ENCODE measurements around the gene PLPPR1.

Gene PLPPR1

DNA sequence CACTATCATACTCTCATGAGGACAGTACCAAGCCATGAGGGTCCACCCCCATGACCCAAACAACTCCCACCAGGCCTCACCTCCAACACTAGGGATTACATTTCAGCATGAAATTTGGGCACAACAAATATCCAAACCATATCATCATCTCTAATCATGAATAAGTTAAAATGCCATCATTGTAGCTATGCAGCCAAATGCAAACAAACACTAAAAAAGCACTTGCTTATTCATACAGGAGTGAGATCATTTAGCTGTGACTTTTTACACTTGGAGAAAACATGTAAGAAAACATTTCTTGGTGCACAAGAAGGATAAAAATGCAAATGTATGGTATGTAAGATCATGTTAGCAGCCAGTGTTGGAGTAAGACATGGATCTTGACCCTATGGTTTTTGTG, 332.1 kb downstream of the PLPPR1 start:
- Histone ChIP-seq H2AFZ (ENCODE audit: low read depth, low read length) (no peak overlapping the region), H3K4me1 (ENCODE audit: insufficient read depth, low read length) (no peaks in the 10 kb centered on the region), H3K36me3 (ENCODE audit: insufficient read depth, low read length) (no peaks in the 10 kb centered on the region), H3K9me3 (ENCODE audit: low read length) (no peaks in the 10 kb centered on the region), H3K4me3 (ENCODE audit: low read length) (no peak overlapping the region), H3K27me3 (ENCODE audit: insufficient read depth, low read length) (no peaks in the 10 kb centered on the region)

DNA sequence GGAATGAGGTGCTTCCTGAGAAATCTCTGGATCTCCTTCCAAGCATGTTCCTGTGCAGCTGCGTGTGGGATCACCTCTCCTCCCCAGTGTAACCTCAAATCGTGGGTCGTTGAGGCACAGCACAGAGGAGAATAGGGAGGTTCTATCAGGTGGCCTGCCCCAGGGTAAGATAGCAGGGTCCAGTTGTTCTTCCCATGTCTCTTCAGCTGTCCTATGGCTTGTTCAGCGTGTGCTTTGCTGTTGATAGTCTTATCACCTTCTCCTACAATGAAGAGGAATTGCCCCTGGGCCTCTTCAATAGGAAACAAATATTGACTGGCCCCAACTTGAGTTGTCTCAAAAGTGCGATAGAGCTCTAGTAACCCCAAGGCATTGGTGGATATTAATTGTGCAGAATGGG, 333.9 kb downstream of the PLPPR1 start:
- H3K9me3 ChIP-seq (ENCODE audit: low read length), result no peaks in the 10 kb centered on the region
- no peak overlapping the region for H2AFZ ChIP-seq (ENCODE audit: low read depth, low read length)
- no peak overlapping the region for H3K4me3 ChIP-seq (ENCODE audit: low read length)
- H3K27me3 ChIP-seq (ENCODE audit: insufficient read depth, low read length), result no peaks in the 10 kb centered on the region
- H3K36me3 ChIP-seq (ENCODE audit: insufficient read depth, low read length), result no peaks in the 10 kb centered on the region
- H3K4me1 ChIP-seq (ENCODE audit: insufficient read depth, low read length), result no peaks in the 10 kb centered on the region

DNA sequence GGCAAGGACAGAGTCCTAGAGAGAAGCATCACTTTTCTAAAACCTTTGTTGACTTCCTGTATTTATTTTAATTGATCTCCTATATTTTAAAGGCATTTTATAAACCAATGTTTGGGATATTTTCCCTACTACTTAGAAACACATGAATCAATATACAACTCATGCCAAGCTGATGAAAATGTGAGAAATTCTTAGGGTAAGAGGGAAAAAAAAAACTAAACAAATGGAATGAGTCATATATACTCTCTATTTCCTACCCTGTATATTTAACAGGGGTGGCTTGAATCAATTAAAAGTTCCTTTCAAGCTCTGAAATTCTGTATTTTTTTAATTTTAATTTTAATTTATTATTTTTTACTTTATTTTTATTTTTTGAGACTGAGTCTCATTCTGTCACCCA, 336.7 kb downstream of the PLPPR1 start:
- H3K36me3 ChIP-seq (ENCODE audit: insufficient read depth, low read length), result no peaks in the 10 kb centered on the region
- no peaks in the 10 kb centered on the region for H3K9me3 ChIP-seq (ENCODE audit: low read length)
- H2AFZ ChIP-seq (ENCODE audit: low read depth, low read length), result no peak overlapping the region
- no peaks in the 10 kb centered on the region for H3K27me3 ChIP-seq (ENCODE audit: insufficient read depth, low read length)
- peaks cover 3% of the 10 kb centered on the region for H3K4me1 ChIP-seq (ENCODE audit: insufficient read depth, low read length)
- no peak overlapping the region for H3K4me3 ChIP-seq (ENCODE audit: low read length)

DNA sequence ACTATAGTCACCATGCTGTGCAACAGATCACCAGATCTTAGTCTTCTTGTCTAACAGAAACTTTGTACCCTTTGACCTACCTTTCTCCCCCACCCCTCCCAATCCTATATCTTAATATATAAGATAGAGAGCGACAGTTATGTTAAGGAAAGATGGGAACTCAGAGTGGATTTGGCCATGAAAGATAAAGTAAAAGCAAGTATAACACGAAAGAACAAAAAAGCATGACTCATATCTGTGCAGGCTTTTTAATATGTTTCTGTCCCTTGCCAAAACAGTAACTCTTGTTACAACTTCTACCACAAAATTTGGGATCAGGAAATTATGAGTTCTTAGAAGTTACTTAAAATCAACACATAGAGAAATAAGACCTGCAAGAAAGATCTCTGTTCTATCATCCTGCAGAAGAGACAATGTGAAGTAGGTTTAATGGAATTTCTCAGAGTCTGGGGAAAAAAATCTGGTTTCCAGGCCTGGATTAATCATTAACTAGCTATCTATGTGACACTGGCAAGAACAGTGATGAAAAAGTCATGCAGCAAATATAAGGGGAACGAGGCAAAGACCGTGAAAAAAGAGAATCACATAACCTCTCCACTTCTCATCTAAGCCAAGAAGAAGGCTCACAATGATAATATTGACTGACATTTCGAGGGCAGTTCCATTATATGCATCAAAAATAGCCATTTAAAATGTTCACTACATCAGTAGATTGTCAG, 337.7 kb downstream of the PLPPR1 start:
- no peaks in the 10 kb centered on the region for H3K36me3 ChIP-seq (ENCODE audit: insufficient read depth, low read length)

DNA sequence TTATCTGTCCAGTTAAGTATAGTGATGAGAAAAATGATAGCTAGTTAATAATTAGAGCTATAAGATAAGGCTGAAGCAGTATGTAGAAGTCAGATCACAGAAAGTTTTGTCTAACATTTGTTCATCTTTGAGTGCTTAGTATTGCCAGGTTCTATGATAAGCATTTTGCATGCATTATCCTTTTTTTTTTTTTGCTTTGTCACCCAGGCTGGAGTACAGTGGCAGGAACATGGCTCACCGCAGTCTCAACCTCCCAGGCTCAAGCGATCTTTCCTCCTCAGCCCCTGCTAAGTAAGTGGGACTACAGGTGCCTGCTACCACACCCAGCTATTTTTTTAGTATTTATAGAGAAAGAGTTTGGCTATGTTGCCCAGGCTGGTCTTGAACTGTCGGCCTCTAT, 338.8 kb downstream of the PLPPR1 start:
- Histone ChIP-seq H3K4me1 (ENCODE audit: insufficient read depth, low read length) (peaks cover 3% of the 10 kb centered on the region), H3K9me3 (ENCODE audit: low read length) (no peaks in the 10 kb centered on the region), H2AFZ (ENCODE audit: low read depth, low read length) (no peak overlapping the region), H3K36me3 (ENCODE audit: insufficient read depth, low read length) (no peaks in the 10 kb centered on the region), H3K4me3 (ENCODE audit: low read length) (no peak overlapping the region), H3K27me3 (ENCODE audit: insufficient read depth, low read length) (no peaks in the 10 kb centered on the region)

More for the DNA sequence above, 337.7 kb downstream of the PLPPR1 start:
- Histone ChIP-seq H3K4me1 (ENCODE audit: insufficient read depth, low read length) (peaks cover 3% of the 10 kb centered on the region), H2AFZ (ENCODE audit: low read depth, low read length) (no peak overlapping the region), H3K9me3 (ENCODE audit: low read length) (no peaks in the 10 kb centered on the region), H3K27me3 (ENCODE audit: insufficient read depth, low read length) (no peaks in the 10 kb centered on the region), H3K4me3 (ENCODE audit: low read length) (no peak overlapping the region)

DNA sequence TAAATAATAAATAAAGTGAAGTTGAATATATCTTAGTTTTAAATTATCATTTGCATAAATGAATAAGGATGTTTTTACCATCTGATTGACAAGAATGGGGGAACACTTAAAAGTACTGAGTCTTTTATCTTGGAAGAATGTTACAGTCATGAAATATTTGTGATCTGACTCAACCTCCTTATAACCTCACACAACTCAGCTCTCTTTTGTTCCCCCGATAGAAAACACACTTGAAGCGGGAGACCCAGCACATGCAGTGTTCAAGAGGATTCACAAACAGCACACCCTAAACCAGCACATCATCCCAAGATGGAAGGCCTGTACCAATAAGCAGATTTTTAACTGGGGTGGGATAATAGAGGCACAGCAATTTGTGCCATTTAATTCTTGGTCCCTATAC, 340.8 kb downstream of the PLPPR1 start:
- no peak overlapping the region for H2AFZ ChIP-seq (ENCODE audit: low read depth, low read length)
- H3K4me1 ChIP-seq (ENCODE audit: insufficient read depth, low read length), result peaks cover 3% of the 10 kb centered on the region
- no peaks in the 10 kb centered on the region for H3K27me3 ChIP-seq (ENCODE audit: insufficient read depth, low read length)
- H3K36me3 ChIP-seq (ENCODE audit: insufficient read depth, low read length), result no peaks in the 10 kb centered on the region
- H3K9me3 ChIP-seq (ENCODE audit: low read length), result no peaks in the 10 kb centered on the region
- no peak overlapping the region for H3K4me3 ChIP-seq (ENCODE audit: low read length)

DNA sequence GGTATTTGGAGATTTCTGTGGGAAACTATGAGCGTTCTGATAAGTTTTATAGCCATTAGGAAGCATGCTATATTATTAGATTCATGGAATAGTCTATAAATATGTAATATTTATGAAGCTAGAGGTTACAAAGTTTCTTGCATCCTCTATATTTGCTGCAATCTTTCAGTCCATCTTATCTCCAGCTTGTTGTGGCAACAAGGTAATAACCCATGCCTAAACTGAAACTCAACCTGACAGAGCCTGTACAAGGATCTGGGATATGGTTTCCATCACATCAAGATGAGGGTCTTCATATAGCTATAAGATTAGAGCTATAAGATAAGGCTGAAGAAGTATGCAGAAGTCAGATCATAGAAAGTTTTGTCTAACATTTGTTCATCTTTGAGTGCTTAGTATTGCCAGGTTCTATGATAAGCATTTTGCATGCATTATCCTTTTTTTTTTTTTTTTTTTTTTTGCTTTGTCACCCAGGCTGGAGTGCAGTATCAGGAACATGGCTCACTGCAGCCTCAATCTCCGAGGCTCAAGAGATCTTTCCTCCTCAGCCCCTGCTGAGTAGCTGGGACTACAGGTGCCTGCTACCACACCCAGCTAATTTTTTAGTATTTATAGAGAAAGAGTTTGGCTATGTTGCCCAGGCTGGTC, 341.5 kb downstream of the PLPPR1 start:
- Histone ChIP-seq H3K9me3 (ENCODE audit: low read length) (no peaks in the 10 kb centered on the region), H3K4me3 (ENCODE audit: low read length) (no peak overlapping the region), H3K36me3 (ENCODE audit: insufficient read depth, low read length) (no peaks in the 10 kb centered on the region), H2AFZ (ENCODE audit: low read depth, low read length) (no peak overlapping the region), H3K27me3 (ENCODE audit: insufficient read depth, low read length) (no peaks in the 10 kb centered on the region), H3K4me1 (ENCODE audit: insufficient read depth, low read length) (peaks cover 3% of the 10 kb centered on the region)

DNA sequence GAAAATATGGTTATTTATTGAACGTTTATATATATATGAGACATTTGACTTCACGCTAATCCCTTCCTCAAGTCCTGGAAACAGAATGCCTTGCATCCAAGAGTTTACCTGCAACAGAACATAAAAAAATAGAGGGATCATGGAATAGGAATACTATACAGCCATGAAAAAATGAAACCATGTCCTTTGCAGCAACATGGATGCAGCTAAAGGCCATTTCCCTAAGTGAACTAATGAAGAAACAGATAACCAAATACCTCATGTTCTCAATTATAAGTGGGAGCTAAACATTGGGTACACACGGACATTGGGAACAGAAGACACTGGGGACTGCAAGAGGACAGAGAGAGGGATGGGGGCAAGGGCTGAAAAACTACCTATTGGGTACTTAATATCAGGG, 343.3 kb downstream of the PLPPR1 start:
- Histone ChIP-seq H3K9me3 (ENCODE audit: low read length) (no peaks in the 10 kb centered on the region), H2AFZ (ENCODE audit: low read depth, low read length) (no peak overlapping the region), H3K4me1 (ENCODE audit: insufficient read depth, low read length) (peaks cover 7% of the 10 kb centered on the region), H3K27me3 (ENCODE audit: insufficient read depth, low read length) (no peaks in the 10 kb centered on the region), H3K36me3 (ENCODE audit: insufficient read depth, low read length) (no peaks in the 10 kb centered on the region), H3K4me3 (ENCODE audit: low read length) (no peak overlapping the region)

DNA sequence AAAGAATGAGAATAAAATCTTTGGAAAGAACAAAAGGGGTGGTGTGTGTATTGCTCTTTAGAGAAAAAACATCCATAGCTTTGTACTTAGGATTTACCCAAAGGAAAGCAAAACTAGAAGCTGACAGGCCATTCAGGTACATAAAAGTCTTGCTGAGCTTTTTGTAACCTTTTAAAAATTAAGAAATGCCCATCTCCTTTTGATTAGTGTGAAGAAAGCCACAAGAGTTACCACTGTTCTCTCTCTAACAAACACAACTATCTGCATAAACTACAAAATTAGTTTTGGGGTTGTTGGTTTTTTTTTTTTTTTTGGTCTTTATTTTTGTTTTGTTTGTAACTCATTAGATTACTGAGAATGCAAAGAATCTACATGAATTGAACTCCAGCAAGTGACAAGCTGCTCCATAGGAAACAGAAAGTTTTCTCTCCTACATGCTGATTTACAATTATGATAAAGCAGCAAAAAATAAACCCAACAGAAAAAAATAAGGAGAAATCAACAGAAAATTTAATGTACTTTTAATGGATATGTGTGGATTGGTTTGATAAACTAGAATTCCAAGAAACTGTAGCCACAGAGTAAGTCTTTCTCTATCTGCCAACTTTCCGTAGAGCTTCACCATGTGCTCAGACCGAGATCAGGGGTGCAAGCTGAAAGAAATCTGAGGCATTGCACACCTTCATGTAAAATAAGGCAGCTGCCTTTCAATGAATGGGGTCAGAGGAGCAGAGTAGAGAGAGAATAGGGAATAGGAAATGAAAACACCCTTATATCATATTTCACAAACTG, 344.0 kb downstream of the PLPPR1 start:
- Histone ChIP-seq H3K4me3 (ENCODE audit: low read length) (no peak overlapping the region), H2AFZ (ENCODE audit: low read depth, low read length) (no peak overlapping the region), H3K36me3 (ENCODE audit: insufficient read depth, low read length) (no peaks in the 10 kb centered on the region), H3K9me3 (ENCODE audit: low read length) (no peaks in the 10 kb centered on the region), H3K4me1 (ENCODE audit: insufficient read depth, low read length) (peaks cover 7% of the 10 kb centered on the region), H3K27me3 (ENCODE audit: insufficient read depth, low read length) (no peaks in the 10 kb centered on the region)
